ENCODE data around the gene FIBP. TPM values are rescaled to one million over a fixed set of nuclear protein-coding genes. Genes with fewer than 3 reads are reported as not detected.

The FIBP gene
- total RNA-seq, 1 experiment from 2014 or later = 221 TPM

GRCh38 chr11:65855927-65856363 lies 32.3 kb downstream of the FIBP start:
- no peak overlapping the region for H2AFZ ChIP-seq (ENCODE audit: low read length)
- POLR2A ChIA-PET (ENCODE audit: unreplicated experiment) = interaction anchor here (0.6 kb wide), 1 partner anchor 27 kb away, joined by 11 read pairs; no protein-coding TSS in a partner anchor
- peaks cover 33% of the 10 kb centered on the region for H3K4me1 ChIP-seq (ENCODE audit: insufficient read depth, low read length)
- no peaks in the 10 kb centered on the region for H3K9me3 ChIP-seq (ENCODE audit: low read length)
- peaks cover 47% of the 10 kb centered on the region for H3K79me2 ChIP-seq (ENCODE audit: low read length)
- no peak overlapping the region for H3K27ac ChIP-seq (ENCODE audit: low read length)
- no peaks in the 10 kb centered on the region for H3K9me2 ChIP-seq (replicated peaks; ENCODE audit: low read length)
- no peak for TF ChIP-seq CTCF (conservative IDR thresholded peaks at IDR 0.05; ENCODE audit: low read depth, low read length)
- no peak for TF ChIP-seq EZH2 (IDR thresholded peaks at IDR 0.05; ENCODE audit: low read length, unreplicated experiment)
- TF ChIP-seq EZH2phosphoT487 (IDR thresholded peaks at IDR 0.05; ENCODE audit: borderline replicate concordance, low read length) = no peak
- H3K4me3 ChIP-seq (ENCODE audit: low read length) = peak overlapping the region; percentile 79
- ATAC-seq = no peak
- no peak for DNase-seq
- peaks cover 11% of the 10 kb centered on the region for H3F3A ChIP-seq (ENCODE audit: low read length, unreplicated experiment)
- H3K36me3 ChIP-seq (ENCODE audit: low read depth, low read length) = peaks cover 56% of the 10 kb centered on the region
- no peak overlapping the region for H3K9ac ChIP-seq (ENCODE audit: low read length)
- H3K27me3 ChIP-seq (ENCODE audit: low read length) = no peaks in the 10 kb centered on the region
- H3K4me2 ChIP-seq (ENCODE audit: low read length) = peak overlapping the region; percentile 95
- CTCF ChIA-PET = no interaction called here
- intact Hi-C loops (cut with micrococcal nuclease) = no loop called here
- H4K20me1 ChIP-seq (ENCODE audit: low read length) = peaks cover 49% of the 10 kb centered on the region
- BruUV-seq (replicated peaks) = no TSS peak

- CTCF ChIA-PET = no interaction called here
- peaks cover 42% of the 10 kb centered on the region for H3K79me2 ChIP-seq (ENCODE audit: low read length)
- no peaks in the 10 kb centered on the region for H3K9me2 ChIP-seq (replicated peaks; ENCODE audit: low read length)
- ATAC-seq (no peak), DNase-seq (no peak)
- no peak overlapping the region for H3K27ac ChIP-seq (ENCODE audit: low read length)
- intact Hi-C loops (cut with micrococcal nuclease) = no loop called here
- no peak overlapping the region for H3K9ac ChIP-seq (ENCODE audit: low read length)
- no peaks in the 10 kb centered on the region for H3K9me3 ChIP-seq (ENCODE audit: low read length)
- peaks cover 11% of the 10 kb centered on the region for H3F3A ChIP-seq (ENCODE audit: low read length, unreplicated experiment)
- no peaks in the 10 kb centered on the region for H3K27me3 ChIP-seq (ENCODE audit: low read length)
- peak overlapping the region; percentile 79; the same call in 1 of the 2 replicates for H3K4me3 ChIP-seq (ENCODE audit: low read length)
- H3K4me1 ChIP-seq (ENCODE audit: insufficient read depth, low read length) = peaks cover 33% of the 10 kb centered on the region
- H3K4me2 ChIP-seq (ENCODE audit: low read length) = peak overlapping the region; percentile 95; the same call in 1 of the 2 replicates
- peaks cover 49% of the 10 kb centered on the region for H4K20me1 ChIP-seq (ENCODE audit: low read length)
- TSS peak; percentile 58 for BruUV-seq (replicated peaks)
- H2AFZ ChIP-seq (ENCODE audit: low read length) = no peak overlapping the region
- TF ChIP-seq EZH2 (IDR thresholded peaks at IDR 0.05; ENCODE audit: low read length, unreplicated experiment) (no peak), CTCF (conservative IDR thresholded peaks at IDR 0.05; ENCODE audit: low read depth, low read length) (no peak), EZH2phosphoT487 (IDR thresholded peaks at IDR 0.05; ENCODE audit: borderline replicate concordance, low read length) (no peak)
- POLR2A ChIA-PET (ENCODE audit: unreplicated experiment) = interaction anchor here (0.6 kb wide), 1 partner anchor 26 kb away, joined by 11 read pairs; no protein-coding TSS in a partner anchor
- H3K36me3 ChIP-seq (ENCODE audit: low read depth, low read length) = peaks cover 56% of the 10 kb centered on the region
Measured at GRCh38 chr11:65854852-65855837, 33.1 kb downstream of the FIBP start.
